ENCODE results near the gene EPAS1. TPM values are rescaled to one million over a fixed set of nuclear protein-coding genes. Genes with fewer than 3 reads are reported as not detected.

The EPAS1 gene
- total and polyA plus RNA-seq, 9 of the 15 experiments (the other 6 are each of a cell fraction or from before 2014, with no cell fraction given) = 0.25 to 11.2 (median 4.1) TPM

- 42% methylated on average over 8 of the region's 8 CpGs for WGBS (ENCODE audit: insufficient coverage, low coverage, missing lambda C conversion rate)
- Histone ChIP-seq H2AFZ (ENCODE audit: low read depth, low read length) (no peak overlapping the region), H3K9ac (ENCODE audit: insufficient read depth in 1 of 2, low read depth in 2 of 2, low read length in 2 of 2) (no peak overlapping the region), H3K9me1 (ENCODE audit: control insufficient read depth, insufficient read depth, low read length) (no peaks in the 10 kb centered on the region), H3K4me3 (no peak overlapping the region), H4K20me1 (replicated peaks; ENCODE audit: control insufficient read depth, insufficient read depth, low read length) (peaks cover 11% of the 10 kb centered on the region), H3K79me2 (ENCODE audit: control insufficient read depth, insufficient read depth, low read length) (peaks cover 19% of the 10 kb centered on the region), H3K36me3 (ENCODE audit: control insufficient read depth, insufficient read depth, low read length) (peaks cover 11% of the 10 kb centered on the region; the same call in 2 of the 3 replicates), H3K4me1 (replicated peaks in 1 of 2; ENCODE audit: control insufficient read depth in 2 of 2, insufficient read depth in 2 of 2, low read length in 2 of 2) (peaks cover 0 to 8% of the 10 kb centered on the region in 2 experiments; a peak in 3 of 5 replicates), H3K4me2 (ENCODE audit: insufficient read depth, low read length) (no peak overlapping the region), H3K9me3 (replicated peaks; ENCODE audit: control insufficient read depth, insufficient read depth, low read depth, low read length) (no peaks in the 10 kb centered on the region), H3K27ac (ENCODE audit: extremely low read depth, low read depth, low read length) (no peak overlapping the region), H3K27me3 (ENCODE audit: control insufficient read depth in 2 of 2, insufficient read depth in 2 of 2, low read length in 2 of 2) (no peaks in the 10 kb centered on the region)
- TF ChIP-seq U2AF1 (optimal IDR thresholded peaks at IDR 0.05; ENCODE audit: low read depth, low read length) (no peak), ZBTB40 (IDR thresholded peaks at IDR 0.05) (peak; percentile 67), ZBTB40 (CRISPR knock-in tag; IDR thresholded peaks at IDR 0.05) (no peak), MBD2 (IDR thresholded peaks at IDR 0.05; ENCODE audit: borderline replicate concordance, low read depth) (no peak)
- in situ Hi-C loops (cut with MboI) = no loop called here
- ChIA-PET CTCF (ENCODE audit: low intra/inter-chr PET ratio) (no interaction called here), POLR2A (interaction anchor here (1.0 to 1.6 kb wide), 2 partner anchors 9 to 32 kb away, joined by 3 to 6 read pairs; no protein-coding TSS in a partner anchor)
- DNase-seq (ENCODE audit: extremely low read depth in 1 of 4, low spot score in 3 of 4) = no peak
- no peak for FAIRE-seq
- BruUV-seq (replicated peaks) = no TSS peak
- intact Hi-C loops (cut with micrococcal nuclease) = no loop called here
- peak; percentile 18; the same call in 2 of the 3 replicates for ATAC-seq
Measured at GRCh38 chr2:46404181-46404759, 107.1 kb downstream of the EPAS1 start.
